GM23248 (cell line): ENCODE results near the gene CUL3. TPM values are rescaled to one million over a fixed set of nuclear protein-coding genes. Genes with fewer than 3 reads are reported as not detected.

Experiments used
- DNase-seq: peaks from one replicate; pipeline ENCODE4 v3.0.0-alpha.2; 2015
- H2AFZ ChIP-seq: fragments of 200-600 bp; sonication (generic); 2 replicates; pipeline ENCODE4 v1.6.1; 2016; ENCODE audit warnings: antibody characterized with exemption
- H3F3A ChIP-seq: fragments of 200-600 bp; sonication (generic); 2 replicates; pipeline ENCODE4 v1.6.1; 2016; ENCODE audit warnings: mild to moderate bottlenecking, antibody characterized with exemption, mixed run types; ENCODE audit not compliant: insufficient read depth
- H3K27ac ChIP-seq: fragments of 200-600 bp; sonication (generic); 2 replicates; pipeline ENCODE4 v1.5.1; 2016; ENCODE audit warnings: mild to moderate bottlenecking
- H3K27me3 ChIP-seq: fragments of 200-600 bp; sonication (generic); replicated peaks from 2 replicates; pipeline ENCODE4 v1.6.1; 2016; ENCODE audit warnings: mild to moderate bottlenecking; ENCODE audit not compliant: insufficient read depth
- H3K36me3 ChIP-seq: fragments of 200-600 bp; sonication (generic); 2 replicates; pipeline ENCODE4 v1.6.1; 2016; ENCODE audit warnings: low read depth, mild to moderate bottlenecking
- H3K4me1 ChIP-seq: fragments of 200-600 bp; sonication (generic); 2 replicates; pipeline ENCODE4 v1.6.1; 2016; ENCODE audit warnings: mild to moderate bottlenecking; ENCODE audit not compliant: insufficient read depth
- H3K4me2 ChIP-seq: fragments of 200-600 bp; sonication (generic); one replicate; pipeline ENCODE4 v1.6.1; 2016; ENCODE audit warnings: mild to moderate bottlenecking; ENCODE audit not compliant: unreplicated experiment
- H3K4me3 ChIP-seq: fragments of 200-600 bp; sonication (generic); 2 replicates; pipeline ENCODE4 v1.5.1; 2016; ENCODE audit warnings: mild to moderate bottlenecking
- H3K79me2 ChIP-seq: fragments of 200-600 bp; sonication (generic); 2 replicates; pipeline ENCODE4 v1.6.1; 2016; ENCODE audit warnings: mild to moderate bottlenecking; ENCODE audit not compliant: insufficient read depth
- H3K9ac ChIP-seq: fragments of 200-600 bp; sonication (generic); 2 replicates; pipeline ENCODE4 v1.6.1; 2016; ENCODE audit warnings: mild to moderate bottlenecking
- H3K9me2 ChIP-seq: fragments of 200-600 bp; sonication (generic); 2 replicates; pipeline ENCODE4 v1.6.1; 2016; ENCODE audit warnings: mixed run types, mild to moderate bottlenecking, moderate library complexity; ENCODE audit not compliant: insufficient read depth
- H3K9me3 ChIP-seq: fragments of 200-600 bp; sonication (generic); one replicate; pipeline ENCODE4 v1.6.1; 2017; ENCODE audit warnings: low read depth
- H4K20me1 ChIP-seq: fragments of 200-600 bp; sonication (generic); 2 replicates; pipeline ENCODE4 v1.6.0; 2016; ENCODE audit not compliant: insufficient read depth
- EZH2 ChIP-seq: fragments of 200-600 bp; sonication (generic); IDR thresholded peaks from 2 replicates; pipeline ENCODE4 v1.6.1; 2018; ENCODE audit warnings: antibody characterized with exemption, mild to moderate bottlenecking; ENCODE audit not compliant: insufficient read depth, poor library complexity, severe bottlenecking
- EZH2phosphoT487 ChIP-seq: fragments of 200-600 bp; sonication (generic); IDR thresholded peaks from 2 replicates; pipeline ENCODE4 v1.6.1; 2018; ENCODE audit warnings: antibody characterized with exemption, moderate library complexity, mild to moderate bottlenecking, low read depth; ENCODE audit not compliant: insufficient read depth
- WGBS, 2 experiments: methylation state at CpG; one replicate each; pipeline ENCODE4 v1.1.6; 2015 to 2017; ENCODE audit warnings: low lambda C conversion rate in 2 of 2, low coverage in 1 of 2; ENCODE audit errors: missing lambda C conversion rate in 2 of 2; 5-methylcytosine and 5-hydroxymethylcytosine counted together
- in situ Hi-C: fragments of 300-500 bp; cut with MboI; formaldehyde crosslinking; loops from 2 replicates; pipeline ENCODE4 v1.15.0; 2020
- polyA plus RNA-seq: library from polyadenylated mRNA; unstranded; fragments of >200 nt; fragmentation: Nextera tagmentation; extraction: Ambion mirVana; gene quantifications from 2 replicates; pipeline ENCODE4 v1.2.1, GENCODE V29; 2016
- total RNA-seq: library from RNA; depleted of rRNA; stranded (reverse); fragments of >200 nt; shearing (Covaris generic); gene quantifications from 2 replicates; pipeline ENCODE4 v1.2.3, GENCODE V29; 2014

Gene CUL3
- total and polyA plus RNA-seq, 2 experiments from 2014 or later = 24.7 to 47.8 TPM

DNA sequence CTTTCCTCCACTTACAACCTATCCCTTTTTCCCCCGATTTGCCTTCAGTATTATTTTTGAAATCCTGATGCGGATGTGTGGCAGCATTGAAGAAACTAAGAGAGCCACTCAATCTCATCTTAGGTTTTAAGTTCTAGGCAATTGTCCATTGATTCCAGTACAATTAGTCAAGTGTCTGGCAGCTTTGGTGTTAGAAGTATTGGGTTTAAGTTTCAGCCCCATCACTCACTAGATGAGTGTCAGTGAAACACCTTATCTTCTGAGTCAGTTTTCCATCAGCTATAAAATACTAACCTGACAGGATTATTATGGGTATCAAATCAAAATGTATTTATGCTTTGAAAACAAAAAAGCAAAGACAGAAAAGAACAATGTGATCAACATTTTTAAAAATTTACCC, 16.8 kb upstream of the CUL3 start:
- H4K20me1 ChIP-seq = no peaks in the 10 kb centered on the region
- H3K27ac ChIP-seq = no peak overlapping the region
- no peaks in the 10 kb centered on the region for H3K9me2 ChIP-seq
- no peak overlapping the region for H3K4me2 ChIP-seq
- no peaks in the 10 kb centered on the region for H3F3A ChIP-seq
- no peak overlapping the region for H3K9ac ChIP-seq
- H3K9me3 ChIP-seq = no peaks in the 10 kb centered on the region
- H2AFZ ChIP-seq = no peak overlapping the region
- H3K27me3 ChIP-seq = no peaks in the 10 kb centered on the region
- in situ Hi-C loops = no loop called here
- DNase-seq = no peak
- H3K4me3 ChIP-seq = no peak overlapping the region
- H3K4me1 ChIP-seq = no peaks in the 10 kb centered on the region
- WGBS, 2 experiments = 57 to 58% methylated on average over 2 of the region's 2 CpGs
- H3K79me2 ChIP-seq = no peaks in the 10 kb centered on the region
- no peak for TF ChIP-seq EZH2
- TF ChIP-seq EZH2phosphoT487 = no peak
- no peaks in the 10 kb centered on the region for H3K36me3 ChIP-seq

DNA sequence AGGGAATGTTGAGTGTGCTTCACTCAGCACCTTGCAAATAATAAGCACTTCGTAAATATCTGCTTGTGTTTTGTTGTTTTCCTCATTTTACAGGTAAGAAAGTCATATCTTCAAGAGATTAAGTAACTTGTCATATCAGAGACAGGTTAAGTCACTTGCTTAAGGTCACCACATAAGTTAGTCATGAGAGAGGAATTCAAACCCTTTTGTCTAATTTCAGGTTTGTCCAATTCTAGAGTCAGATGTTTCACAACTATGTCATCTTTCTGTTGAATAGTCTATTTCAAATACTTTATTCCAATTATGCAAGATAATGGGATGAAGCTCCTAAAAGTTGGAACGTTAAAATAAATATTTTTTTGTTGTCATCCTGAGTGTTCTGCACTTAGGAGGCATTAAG, 13.5 kb upstream of the CUL3 start:
- H2AFZ ChIP-seq = no peak overlapping the region
- no peak overlapping the region for H3K27ac ChIP-seq
- no peaks in the 10 kb centered on the region for H3K27me3 ChIP-seq
- H3K4me2 ChIP-seq = no peak overlapping the region
- H3K4me3 ChIP-seq = no peak overlapping the region
- no peak for DNase-seq
- no peaks in the 10 kb centered on the region for H3K36me3 ChIP-seq
- H3K9ac ChIP-seq = no peak overlapping the region
- 81 to 86% methylated on average over 2 of the region's 2 CpGs for WGBS, 2 experiments
- H3K9me3 ChIP-seq = no peaks in the 10 kb centered on the region
- no peaks in the 10 kb centered on the region for H3F3A ChIP-seq
- TF ChIP-seq EZH2 = no peak
- TF ChIP-seq EZH2phosphoT487 = no peak
- H3K4me1 ChIP-seq = no peaks in the 10 kb centered on the region
- H3K79me2 ChIP-seq = no peaks in the 10 kb centered on the region
- in situ Hi-C loops = no loop called here
- no peaks in the 10 kb centered on the region for H4K20me1 ChIP-seq
- no peaks in the 10 kb centered on the region for H3K9me2 ChIP-seq

DNA sequence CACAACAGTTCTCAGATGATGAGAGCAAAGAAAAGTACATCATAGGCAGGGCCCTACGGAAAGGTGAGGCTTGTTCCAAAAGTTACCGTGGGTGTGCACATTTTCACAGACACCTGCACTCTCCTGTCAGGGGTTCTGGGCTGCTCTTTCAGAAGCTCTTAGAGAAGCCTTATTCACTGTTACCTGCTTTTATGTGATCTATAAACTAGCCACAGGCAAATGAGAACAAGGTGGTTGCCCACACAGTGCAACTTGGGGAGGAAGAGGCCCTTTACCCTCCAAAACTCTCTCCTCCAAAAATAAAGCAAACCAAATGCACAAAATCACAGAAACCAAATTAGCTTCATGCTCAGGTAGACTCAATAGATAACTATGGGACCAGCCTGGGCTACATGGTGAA, 11.1 kb upstream of the CUL3 start:
- no peak for DNase-seq
- Histone ChIP-seq H3F3A (no peaks in the 10 kb centered on the region), H3K79me2 (no peaks in the 10 kb centered on the region), H3K9me2 (no peaks in the 10 kb centered on the region), H3K36me3 (no peaks in the 10 kb centered on the region), H2AFZ (no peak overlapping the region), H3K9ac (no peak overlapping the region), H3K4me2 (no peak overlapping the region), H3K27ac (no peak overlapping the region), H3K9me3 (no peaks in the 10 kb centered on the region), H4K20me1 (no peaks in the 10 kb centered on the region), H3K4me3 (no peak overlapping the region), H3K27me3 (no peaks in the 10 kb centered on the region), H3K4me1 (no peaks in the 10 kb centered on the region)
- 62 to 69% methylated on average over 2 of the region's 2 CpGs for WGBS, 2 experiments
- in situ Hi-C loops = no loop called here
- TF ChIP-seq EZH2phosphoT487 (no peak), EZH2 (no peak)

DNA sequence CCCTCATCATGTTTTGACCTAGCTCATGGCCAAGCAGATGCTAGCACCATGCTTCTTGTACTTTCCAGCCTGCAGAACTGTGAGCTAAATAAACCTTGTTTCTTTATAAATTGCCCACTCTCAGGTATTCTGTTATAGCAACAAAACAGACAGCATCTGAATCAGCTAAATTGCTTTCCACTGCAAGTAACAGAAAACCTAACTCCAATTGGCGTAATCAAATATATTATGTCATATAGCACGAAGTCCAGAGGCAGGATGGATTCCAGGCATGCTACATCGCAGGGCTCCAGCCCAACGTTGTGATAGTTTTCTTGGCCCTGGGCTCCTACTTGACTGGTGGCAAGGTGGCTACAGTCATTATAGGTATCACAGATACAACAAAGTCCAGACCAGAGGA, 10.4 kb upstream of the CUL3 start:
- no peak for DNase-seq
- no peak overlapping the region for H3K27ac ChIP-seq
- in situ Hi-C loops = no loop called here
- WGBS, 2 experiments = 34 to 35% methylated on average over 4 of the region's 4 CpGs
- no peak overlapping the region for H3K9ac ChIP-seq
- H3K36me3 ChIP-seq = no peaks in the 10 kb centered on the region
- no peaks in the 10 kb centered on the region for H3K79me2 ChIP-seq
- no peaks in the 10 kb centered on the region for H4K20me1 ChIP-seq
- H3F3A ChIP-seq = no peaks in the 10 kb centered on the region
- H3K9me2 ChIP-seq = no peaks in the 10 kb centered on the region
- H2AFZ ChIP-seq = no peak overlapping the region
- H3K4me1 ChIP-seq = no peaks in the 10 kb centered on the region
- H3K4me2 ChIP-seq = no peak overlapping the region
- no peak overlapping the region for H3K4me3 ChIP-seq
- TF ChIP-seq EZH2phosphoT487 (no peak), EZH2 (no peak)
- no peaks in the 10 kb centered on the region for H3K9me3 ChIP-seq
- H3K27me3 ChIP-seq = no peaks in the 10 kb centered on the region

DNA sequence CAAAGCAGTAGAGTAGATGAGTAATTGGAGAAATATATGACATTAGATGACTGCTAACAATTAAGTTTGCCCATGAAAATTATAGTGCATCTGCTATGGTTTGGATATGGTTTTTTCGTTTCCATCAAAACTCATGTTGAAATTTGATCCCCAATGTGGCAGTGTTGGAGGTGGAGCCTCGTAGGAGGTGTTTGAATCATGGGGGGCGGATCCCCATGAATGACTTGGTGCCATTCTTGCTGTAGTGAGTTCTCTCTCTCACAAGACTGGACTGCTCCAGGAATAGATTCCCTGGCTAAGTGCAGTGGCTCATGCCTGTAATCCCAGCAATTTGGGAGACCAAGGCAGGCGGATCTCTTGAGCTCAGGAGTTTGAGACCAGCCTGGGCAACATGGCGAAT, 9.7 kb upstream of the CUL3 start:
- Histone ChIP-seq H3K9ac (no peak overlapping the region), H4K20me1 (no peaks in the 10 kb centered on the region), H3F3A (no peaks in the 10 kb centered on the region), H3K79me2 (no peaks in the 10 kb centered on the region), H3K4me3 (no peak overlapping the region), H3K27ac (no peak overlapping the region), H3K4me1 (no peaks in the 10 kb centered on the region), H3K9me3 (no peaks in the 10 kb centered on the region), H2AFZ (no peak overlapping the region), H3K4me2 (no peak overlapping the region), H3K9me2 (no peaks in the 10 kb centered on the region), H3K36me3 (no peaks in the 10 kb centered on the region), H3K27me3 (no peaks in the 10 kb centered on the region)
- WGBS, 2 experiments = 60 to 70% methylated on average over 5 of the region's 5 CpGs
- TF ChIP-seq EZH2 (no peak), EZH2phosphoT487 (no peak)
- peak; percentile 41 for DNase-seq
- in situ Hi-C loops = no loop called here
